Prostate gland (tissue), 2 donors: ENCODE measurements around the gene TUBGCP2. TPM values are rescaled to one million over a fixed set of nuclear protein-coding genes. Genes with fewer than 3 reads are reported as not detected.

Experiments used
- DNase-seq: peaks from one replicate; pipeline ENCODE4 v3.0.0-alpha.2; 2019; ENCODE audit warnings: low spot score
- H3K27ac ChIP-seq, 2 donors: fragments of 200-600 bp; sonication (generic); 2 replicates each; pipeline ENCODE4 v1.5.1; 2017 to 2019
- H3K27me3 ChIP-seq: fragments of 200-600 bp; sonication (generic); replicated peaks from 2 replicates; pipeline ENCODE4 v1.5.1; 2019; ENCODE audit not compliant: insufficient read depth
- H3K36me3 ChIP-seq, 2 donors: fragments of 200-600 bp; sonication (generic); 1 replicate in 1 of 2; 2 replicates in 1 of 2; pipeline versions ENCODE4 v1.5.1 to v1.8.1; 2017 to 2019
- H3K4me1 ChIP-seq: fragments of 200-600 bp; sonication (generic); replicated peaks from 2 replicates; pipeline ENCODE4 v1.5.1; 2019
- H3K4me3 ChIP-seq, 2 donors: fragments of 200-600 bp; sonication (generic); 2 replicates each; pipeline ENCODE4 v1.5.1; 2017 to 2019
- H3K9me3 ChIP-seq: fragments of 200-600 bp; sonication (generic); 2 replicates; pipeline ENCODE4 v1.5.1; 2017
- POLR2A ChIP-seq: fragments of 450-650 bp; IDR thresholded peaks from one replicate; pipeline ENCODE4 v1.6.1; 2016; ENCODE audit warnings: antibody characterized with exemption, mild to moderate bottlenecking
- POLR2AphosphoS5 ChIP-seq: sonication (generic); formaldehyde crosslinking; IDR thresholded peaks from one replicate; pipeline ENCODE4 v1.6.1; 2017; ENCODE audit warnings: antibody characterized with exemption
- WGBS: methylation state at CpG from one replicate; pipeline ENCODE4 v1.1.5; 2018; 5-methylcytosine and 5-hydroxymethylcytosine counted together
- intact Hi-C: fragments of 100-400 bp; cut with DNase I; formaldehyde crosslinking; loops from one replicate; pipeline ENCODE4 v1.14.2; 2022
- total RNA-seq, 2 donors: library from RNA; depleted of rRNA; stranded (reverse); fragments of >200 nt; gene quantifications; one replicate each; pipeline ENCODE4 v1.1.0, GENCODE V29; 2016
- TF ChIP-seq, protein P1 (sequence below), 4 experiments: fragments of 200-600 bp in 2 of 4; fragments of 450-650 bp in 2 of 4; sonication (generic) in 2 of 4; IDR thresholded peaks; 1 replicate in 3 of 4; 2 replicates in 1 of 4; pipeline ENCODE4 v1.5.1; 2016 to 2019; ENCODE audit warnings: antibody characterized with exemption in 4 of 4, mild to moderate bottlenecking in 2 of 4, moderate library complexity in 2 of 4

TUBGCP2 gene
- total RNA-seq, 2 donors from 2014 or later = 53.5 to 78.5 TPM

DNA sequence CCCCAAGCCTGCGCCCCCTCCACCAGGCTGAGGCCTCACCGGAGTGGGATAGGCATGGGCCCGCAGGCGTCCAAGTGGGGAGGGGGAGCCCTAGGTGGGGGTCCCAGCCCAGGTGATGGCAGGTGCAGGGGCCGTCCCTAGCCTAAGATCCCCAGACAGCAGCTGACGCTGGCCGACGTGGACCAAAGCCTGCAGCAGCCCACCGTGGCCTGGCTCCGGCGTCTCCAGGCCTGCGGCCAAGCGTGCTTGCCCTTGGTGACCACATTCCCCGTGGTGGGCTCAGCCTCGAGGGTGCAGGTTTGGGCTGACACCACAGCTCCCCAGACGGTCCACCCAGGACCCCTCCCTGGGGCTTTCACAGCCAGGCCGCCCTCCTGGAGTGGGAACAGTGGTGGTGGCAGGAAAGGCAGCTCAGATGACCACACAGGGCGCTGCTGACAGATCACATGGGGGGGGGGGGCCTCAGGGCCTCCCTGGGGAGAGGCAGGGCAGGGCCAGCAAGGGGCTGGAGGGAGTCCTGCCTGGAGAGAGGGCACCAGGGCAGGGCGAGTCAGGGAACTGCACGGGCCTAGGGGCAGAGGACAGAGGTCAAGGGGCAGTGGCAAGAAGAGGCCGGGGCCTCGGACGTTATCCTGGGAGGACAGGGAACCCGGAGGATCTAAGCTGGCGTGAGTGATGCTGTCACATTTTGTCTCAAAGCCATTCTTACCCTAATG lies 31.2 kb downstream of the TUBGCP2 start:
- TF ChIP-seq POLR2A (no peak), POLR2AphosphoS5 (no peak)
- TF ChIP-seq, protein P1, sequence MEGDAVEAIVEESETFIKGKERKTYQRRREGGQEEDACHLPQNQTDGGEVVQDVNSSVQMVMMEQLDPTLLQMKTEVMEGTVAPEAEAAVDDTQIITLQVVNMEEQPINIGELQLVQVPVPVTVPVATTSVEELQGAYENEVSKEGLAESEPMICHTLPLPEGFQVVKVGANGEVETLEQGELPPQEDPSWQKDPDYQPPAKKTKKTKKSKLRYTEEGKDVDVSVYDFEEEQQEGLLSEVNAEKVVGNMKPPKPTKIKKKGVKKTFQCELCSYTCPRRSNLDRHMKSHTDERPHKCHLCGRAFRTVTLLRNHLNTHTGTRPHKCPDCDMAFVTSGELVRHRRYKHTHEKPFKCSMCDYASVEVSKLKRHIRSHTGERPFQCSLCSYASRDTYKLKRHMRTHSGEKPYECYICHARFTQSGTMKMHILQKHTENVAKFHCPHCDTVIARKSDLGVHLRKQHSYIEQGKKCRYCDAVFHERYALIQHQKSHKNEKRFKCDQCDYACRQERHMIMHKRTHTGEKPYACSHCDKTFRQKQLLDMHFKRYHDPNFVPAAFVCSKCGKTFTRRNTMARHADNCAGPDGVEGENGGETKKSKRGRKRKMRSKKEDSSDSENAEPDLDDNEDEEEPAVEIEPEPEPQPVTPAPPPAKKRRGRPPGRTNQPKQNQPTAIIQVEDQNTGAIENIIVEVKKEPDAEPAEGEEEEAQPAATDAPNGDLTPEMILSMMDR (IDR thresholded peaks at IDR 0.05) = no peak
- Histone ChIP-seq H3K36me3 (peaks cover 5 to 9% of the 10 kb centered on the region in 2 donors), H3K27me3 (no peaks in the 10 kb centered on the region), H3K4me1 (peaks cover 6% of the 10 kb centered on the region), H3K9me3 (no peaks in the 10 kb centered on the region), H3K27ac (peak overlapping the region in 1 of 2 donors; percentile 73), H3K4me3 (no peak overlapping the region)
- 68% methylated on average over 25 of the region's 25 CpGs for WGBS
- intact Hi-C loops = no loop called here
- DNase-seq = no peak

DNA sequence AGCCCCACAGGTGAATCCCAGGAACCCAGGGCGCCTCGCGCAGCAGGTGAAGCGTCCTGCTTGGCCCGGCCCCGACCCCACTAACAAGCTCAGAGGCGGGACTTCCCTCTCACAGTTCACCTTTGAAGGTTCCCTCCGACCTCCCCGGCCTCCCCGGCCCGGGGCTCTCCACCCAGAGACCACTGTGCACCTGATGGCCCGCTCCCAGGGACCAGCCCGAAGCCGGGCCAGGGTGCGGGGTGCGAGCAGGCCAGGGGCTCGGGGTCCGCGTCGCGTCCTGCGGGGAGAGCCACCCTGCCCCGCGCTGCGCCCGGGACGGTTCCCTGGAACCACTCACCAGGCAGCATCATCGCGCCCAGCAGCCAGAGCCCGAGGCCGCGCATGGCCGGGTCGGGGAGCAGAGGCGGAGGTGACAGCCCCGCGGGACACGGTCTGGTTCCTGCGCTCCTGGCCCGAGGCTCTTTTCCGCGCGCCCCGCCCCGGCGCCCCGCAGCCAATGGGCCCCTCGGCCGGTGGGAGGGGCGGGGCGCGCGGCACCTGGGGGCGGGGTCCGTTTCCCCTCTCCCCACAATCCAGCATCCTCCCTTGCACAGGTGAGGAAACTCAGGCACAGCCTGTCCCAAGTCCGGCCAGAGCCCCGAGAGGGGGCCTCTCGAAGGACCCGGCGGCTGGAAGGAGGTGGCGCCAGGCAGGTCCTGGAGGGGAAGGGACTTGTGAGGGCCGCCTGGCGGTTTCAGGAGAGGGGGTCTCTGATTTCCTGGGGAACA lies 32.1 kb downstream of the TUBGCP2 start, which contains the start of gene ADAM8:
Gene ADAM8 (minus strand): TSS at position 434 of the 767 bp plus-strand sequence. CDS start 51 bp downstream, at position 383.
- Histone ChIP-seq H3K36me3 (peaks cover under 1 to 5% of the 10 kb centered on the region in 2 donors), H3K4me1 (peaks cover 6% of the 10 kb centered on the region), H3K9me3 (no peaks in the 10 kb centered on the region), H3K4me3 (peak within 1 kb of the TSS; percentile 4 to 28), H3K27me3 (no peaks in the 10 kb centered on the region), H3K27ac (peak within 1 kb of the TSS in 1 of 2 donors; percentile 73)
- WGBS = 11% methylated on average over 9 of the region's 63 CpGs
- TF ChIP-seq POLR2A = peak; percentile 6
- no peak for TF ChIP-seq POLR2AphosphoS5
- TF ChIP-seq, protein P1 (IDR thresholded peaks at IDR 0.05) = no peak
- intact Hi-C loops = no loop called here
- DNase-seq = no peak

DNA sequence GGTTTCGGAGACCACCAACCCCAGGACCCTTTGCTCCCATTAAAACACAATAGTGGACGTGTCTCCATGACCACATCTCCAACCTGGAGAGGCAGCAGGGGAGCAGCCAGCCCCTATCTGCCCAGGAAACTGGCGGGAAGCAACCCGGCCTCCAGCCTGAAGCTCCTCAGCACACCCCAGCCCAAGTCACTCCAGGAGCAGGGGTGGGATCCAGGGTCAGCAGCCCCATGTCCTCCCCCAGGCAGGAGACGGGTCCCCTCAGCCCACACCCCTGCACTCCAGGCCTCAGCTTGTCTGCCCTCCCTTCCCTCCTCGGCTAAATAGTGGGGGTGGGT lies 32.6 kb downstream of the TUBGCP2 start:
- 29% methylated on average over 5 of the region's 6 CpGs for WGBS
- intact Hi-C loops = no loop called here
- peak overlapping the region; percentile 4 to 28 for H3K4me3 ChIP-seq

DNA sequence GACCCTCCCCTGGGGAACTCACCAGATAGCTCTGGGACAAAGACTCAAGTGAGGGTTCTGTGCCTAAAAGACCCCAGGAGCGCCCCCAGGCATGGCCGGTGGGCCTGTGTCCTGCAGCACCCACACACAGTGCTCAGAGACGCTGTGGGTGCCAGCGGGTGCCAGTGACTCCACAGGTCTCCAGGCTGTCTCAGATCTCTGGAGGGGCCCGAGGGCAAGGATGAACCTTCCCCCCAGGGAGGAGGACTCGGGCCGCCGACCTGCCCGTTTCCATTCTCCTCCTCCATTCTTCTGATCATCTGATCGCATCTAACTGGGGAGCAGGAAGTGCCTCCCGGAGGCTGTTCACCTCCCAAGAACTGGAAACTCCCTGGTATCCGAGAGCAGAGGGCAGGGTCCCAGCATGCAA lies 33.0 kb downstream of the TUBGCP2 start:
- Histone ChIP-seq H3K4me3 (no peak overlapping the region), H3K36me3 (peaks cover 0 to 5% of the 10 kb centered on the region in 2 donors)

More for the DNA sequence above, 32.6 kb downstream of the TUBGCP2 start:
- Histone ChIP-seq H3K4me1 (peaks cover 6% of the 10 kb centered on the region), H3K9me3 (no peaks in the 10 kb centered on the region), H3K36me3 (peaks cover 0 to 5% of the 10 kb centered on the region in 2 donors), H3K27me3 (no peaks in the 10 kb centered on the region), H3K27ac (no peak overlapping the region)
- no peak for TF ChIP-seq POLR2AphosphoS5
- TF ChIP-seq, protein P1 (IDR thresholded peaks at IDR 0.05) = no peak
- no peak for TF ChIP-seq POLR2A
- no peak for DNase-seq

More for the DNA sequence above, 33.0 kb downstream of the TUBGCP2 start:
- no peak for DNase-seq
- intact Hi-C loops = no loop called here
- Histone ChIP-seq H3K9me3 (no peaks in the 10 kb centered on the region), H3K27me3 (no peaks in the 10 kb centered on the region), H3K4me1 (peaks cover 6% of the 10 kb centered on the region), H3K27ac (no peak overlapping the region)
- TF ChIP-seq POLR2A = no peak
- no peak for TF ChIP-seq POLR2AphosphoS5
- TF ChIP-seq, protein P1 (IDR thresholded peaks at IDR 0.05) = no peak
- WGBS = 47% methylated on average over 12 of the region's 12 CpGs
